Activated naive CD4-positive, alpha-beta T cell treated with anti-CD3 and anti-CD28 coated beads for 36 hours (primary cell): Measurements from ENCODE around the gene TTLL9. TPM values are rescaled to one million over a fixed set of nuclear protein-coding genes. Genes with fewer than 3 reads are reported as not detected.
"Not testable (repeated sequence)": the region's sequence is repeated elsewhere in the genome, so short reads cannot be mapped to it uniquely, and the experiment has no call there.

Experiments
- CTCF ChIA-PET: fragments of 350-600 bp; sonication (Branson Sonifier 250); formaldehyde crosslinking; loops from one replicate; lab custom pipeline; 2021; ENCODE audit warnings: antibody characterized with exemption; lab: Charles Lee
- DNase-seq: peaks from one replicate; pipeline ENCODE4 v3.0.0-alpha.2; 2020
- H3K27ac Mint-ChIP-seq: one replicate; pipeline ENCODE4 v1.8.0; 2021; ENCODE audit warnings: mild to moderate bottlenecking, mixed read lengths
- H3K27me3 Mint-ChIP-seq: one replicate; pipeline ENCODE4 v1.8.0; 2021; ENCODE audit warnings: low read depth, mixed read lengths
- H3K36me3 Mint-ChIP-seq: one replicate; pipeline ENCODE4 v1.8.0; 2021; ENCODE audit warnings: low read depth, mixed read lengths
- H3K4me1 Mint-ChIP-seq: one replicate; pipeline ENCODE4 v1.8.0; 2021; ENCODE audit warnings: low read depth, mixed read lengths
- H3K4me3 Mint-ChIP-seq: one replicate; pipeline ENCODE4 v1.8.0; 2021; ENCODE audit warnings: mild to moderate bottlenecking, moderate library complexity, mixed read lengths
- H3K9me3 Mint-ChIP-seq: one replicate; pipeline ENCODE4 v1.8.0; 2021; ENCODE audit warnings: mixed read lengths
- intact Hi-C: fragments of 100-400 bp; cut with micrococcal nuclease; formaldehyde crosslinking; loops from one replicate; pipeline ENCODE4 v1.15.1; 2023
- total RNA-seq, 2 experiments: library from RNA; stranded (reverse); gene quantifications; one replicate each; pipeline ENCODE4 v1.2.3, GENCODE V29; 2021

Gene TTLL9, protein sequence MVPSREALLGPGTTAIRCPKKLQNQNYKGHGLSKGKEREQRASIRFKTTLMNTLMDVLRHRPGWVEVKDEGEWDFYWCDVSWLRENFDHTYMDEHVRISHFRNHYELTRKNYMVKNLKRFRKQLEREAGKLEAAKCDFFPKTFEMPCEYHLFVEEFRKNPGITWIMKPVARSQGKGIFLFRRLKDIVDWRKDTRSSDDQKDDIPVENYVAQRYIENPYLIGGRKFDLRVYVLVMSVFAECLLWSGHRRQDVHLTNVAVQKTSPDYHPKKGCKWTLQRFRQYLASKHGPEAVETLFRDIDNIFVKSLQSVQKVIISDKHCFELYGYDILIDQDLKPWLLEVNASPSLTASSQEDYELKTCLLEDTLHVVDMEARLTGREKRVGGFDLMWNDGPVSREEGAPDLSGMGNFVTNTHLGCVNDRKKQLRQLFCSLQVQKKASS
- not detected for total RNA-seq

DNA sequence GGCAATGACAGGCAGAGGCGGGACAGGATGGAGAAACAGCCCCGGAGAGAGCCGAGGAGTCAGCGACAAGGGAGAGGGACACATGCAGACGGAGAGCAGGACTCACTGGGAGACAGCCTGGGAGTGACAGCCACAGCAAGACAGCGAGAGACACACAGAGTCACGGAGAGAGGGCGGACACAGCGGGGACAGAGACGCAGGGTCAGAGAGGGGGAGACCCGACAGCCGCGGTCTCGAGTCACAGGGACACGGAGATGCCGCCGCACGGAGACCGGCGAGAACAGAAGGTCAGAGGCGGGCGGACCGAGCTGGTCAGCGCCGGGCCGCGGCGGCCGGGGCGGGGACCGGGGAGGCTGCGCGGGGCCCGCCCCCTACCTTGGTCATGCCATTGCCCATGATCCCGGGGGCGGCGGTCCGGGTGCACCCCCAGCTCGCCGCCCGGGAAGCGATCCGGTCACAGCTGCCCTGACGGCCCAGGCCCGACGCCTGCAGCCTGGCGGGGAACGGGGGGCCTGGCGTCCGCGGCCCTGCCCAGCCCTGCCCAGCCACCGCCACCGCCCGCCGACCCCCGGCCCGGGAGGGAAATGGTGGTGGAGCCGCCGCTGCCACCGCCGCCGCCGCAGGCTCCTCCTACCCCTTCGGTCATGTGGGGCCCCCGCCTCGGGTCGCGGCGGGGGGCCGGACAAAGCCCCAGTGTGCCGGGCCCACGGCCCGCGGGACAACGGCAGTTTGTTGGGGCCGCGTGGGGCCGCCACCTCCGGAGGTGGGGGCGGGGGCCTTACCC, at the start of gene TTLL9, which contains the start of gene DUSP15:
Gene TTLL9 (plus strand): TSS at position 693 of the 784 bp plus-strand sequence. CDS start 493 bp downstream, outside the sequence.
Gene DUSP15 (minus strand): TSS at position 586 of the 784 bp plus-strand sequence. CDS start 190 bp downstream, at position 396.
- peaks cover 12% of the 10 kb centered on the region for H3K4me1 Mint-ChIP-seq
- H3K9me3 Mint-ChIP-seq = no peaks in the 10 kb centered on the region
- intact Hi-C loops = no loop called here
- H3K27ac Mint-ChIP-seq = no peak within 1 kb of the TSS
- peak within 1 kb of the TSS; percentile 69 for H3K4me3 Mint-ChIP-seq
- DNase-seq = peak; percentile 12
- peaks cover 31% of the 10 kb centered on the region for H3K27me3 Mint-ChIP-seq
- CTCF ChIA-PET = interaction anchor here (0.6 to 2.5 kb wide), 2 partner anchors 10 to 13 kb away, joined by 3 to 10 read pairs; no protein-coding TSS in a partner anchor
- no peaks in the 10 kb centered on the region for H3K36me3 Mint-ChIP-seq

DNA sequence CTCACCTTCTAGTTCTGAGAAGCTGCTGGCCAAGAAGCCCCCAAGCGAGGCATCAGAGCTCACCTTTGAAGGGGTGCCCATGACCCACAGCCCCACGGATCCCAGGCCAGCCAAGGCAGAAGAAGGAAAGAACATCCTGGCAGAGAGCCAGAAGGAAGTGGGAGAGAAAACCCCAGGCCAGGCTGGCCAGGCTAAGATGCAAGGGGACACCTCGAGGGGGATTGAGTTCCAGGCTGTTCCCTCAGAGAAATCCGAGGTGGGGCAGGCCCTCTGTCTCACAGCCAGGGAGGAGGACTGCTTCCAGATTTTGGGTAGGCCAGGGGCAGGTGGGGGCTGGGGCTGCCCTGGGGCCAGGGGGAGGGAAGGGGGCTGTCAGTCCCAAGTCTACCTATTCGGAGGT, 49.0 kb upstream of the TTLL9 start:
- intact Hi-C loops = loop anchor here (5.0 kb wide), 1 partner anchor 196 kb away; no protein-coding TSS in a partner anchor
- CTCF ChIA-PET = interaction anchor here (0.6 to 4.4 kb wide), 7 partner anchors 12 to 103 kb away, joined by 3 to 53 read pairs (median 6); partner anchors contain the start of gene FOXS1
- no peak overlapping the region for H3K27ac Mint-ChIP-seq
- peaks cover 3% of the 10 kb centered on the region for H3K27me3 Mint-ChIP-seq
- H3K4me3 Mint-ChIP-seq = no peak overlapping the region
- H3K9me3 Mint-ChIP-seq = no peaks in the 10 kb centered on the region
- peaks cover 4% of the 10 kb centered on the region for H3K4me1 Mint-ChIP-seq
- no peak for DNase-seq
- H3K36me3 Mint-ChIP-seq = no peaks in the 10 kb centered on the region

DNA sequence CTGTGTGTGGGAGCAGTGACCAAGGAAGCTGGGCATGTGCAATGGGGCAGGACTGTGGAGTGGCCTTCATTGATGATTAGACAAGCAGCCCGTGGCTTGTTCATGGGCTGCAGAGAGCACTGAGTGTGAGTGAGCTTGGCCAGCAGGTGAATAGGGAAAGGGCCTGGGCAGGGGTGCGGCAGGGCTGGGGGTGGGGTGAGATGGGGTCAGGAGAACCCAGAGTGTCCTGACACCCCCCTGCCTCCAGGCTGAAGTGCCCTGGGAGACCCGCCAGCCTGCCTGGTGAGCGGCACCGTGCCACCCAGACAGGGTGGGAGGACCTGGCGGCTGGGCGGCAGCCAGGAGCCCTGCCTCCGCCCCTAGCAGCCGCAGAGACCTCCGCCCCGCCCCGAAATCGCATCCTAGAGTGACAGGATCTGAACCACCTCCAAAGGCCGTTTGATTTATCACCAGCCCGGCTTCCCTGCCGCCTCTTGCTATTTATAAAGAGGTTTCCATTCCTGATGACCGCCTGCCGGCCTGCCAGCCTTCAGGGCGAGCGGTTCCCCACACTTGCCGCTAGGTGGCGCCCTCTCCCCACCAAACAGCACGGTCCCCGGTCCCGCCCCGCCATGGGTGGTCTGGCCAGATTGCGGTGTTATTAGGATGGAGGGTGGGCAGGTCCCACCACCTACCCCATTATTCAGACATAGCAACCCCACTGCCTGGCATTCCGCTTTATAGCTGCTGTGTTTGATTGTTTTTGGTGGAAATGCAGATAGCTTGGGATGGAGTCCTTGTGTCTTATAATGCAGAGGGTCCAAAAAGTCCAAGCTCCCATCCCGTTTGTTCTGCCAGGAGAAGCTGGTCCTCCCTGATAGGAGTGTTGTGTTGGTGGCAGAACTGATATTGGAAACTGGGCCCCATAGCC, 47.8 kb upstream of the TTLL9 start:
- Mint-ChIP-seq H3K36me3 (no peaks in the 10 kb centered on the region), H3K27ac (no peak overlapping the region), H3K4me1 (peaks cover 4% of the 10 kb centered on the region), H3K4me3 (no peak overlapping the region), H3K27me3 (peaks cover 3% of the 10 kb centered on the region), H3K9me3 (no peaks in the 10 kb centered on the region)
- peak; percentile 79 for DNase-seq
- intact Hi-C loops = loop anchor here (1.0 to 5.0 kb wide), 5 partner anchors 24 to 270 kb away; partner anchors contain the start of gene PDRG1
- CTCF ChIA-PET = interaction anchor here (0.6 to 4.4 kb wide), 35 partner anchors 9 to 1167 kb away, joined by 3 to 53 read pairs (median 3); partner anchors contain the start of genes C20orf203, FOXS1 and PDRG1

DNA sequence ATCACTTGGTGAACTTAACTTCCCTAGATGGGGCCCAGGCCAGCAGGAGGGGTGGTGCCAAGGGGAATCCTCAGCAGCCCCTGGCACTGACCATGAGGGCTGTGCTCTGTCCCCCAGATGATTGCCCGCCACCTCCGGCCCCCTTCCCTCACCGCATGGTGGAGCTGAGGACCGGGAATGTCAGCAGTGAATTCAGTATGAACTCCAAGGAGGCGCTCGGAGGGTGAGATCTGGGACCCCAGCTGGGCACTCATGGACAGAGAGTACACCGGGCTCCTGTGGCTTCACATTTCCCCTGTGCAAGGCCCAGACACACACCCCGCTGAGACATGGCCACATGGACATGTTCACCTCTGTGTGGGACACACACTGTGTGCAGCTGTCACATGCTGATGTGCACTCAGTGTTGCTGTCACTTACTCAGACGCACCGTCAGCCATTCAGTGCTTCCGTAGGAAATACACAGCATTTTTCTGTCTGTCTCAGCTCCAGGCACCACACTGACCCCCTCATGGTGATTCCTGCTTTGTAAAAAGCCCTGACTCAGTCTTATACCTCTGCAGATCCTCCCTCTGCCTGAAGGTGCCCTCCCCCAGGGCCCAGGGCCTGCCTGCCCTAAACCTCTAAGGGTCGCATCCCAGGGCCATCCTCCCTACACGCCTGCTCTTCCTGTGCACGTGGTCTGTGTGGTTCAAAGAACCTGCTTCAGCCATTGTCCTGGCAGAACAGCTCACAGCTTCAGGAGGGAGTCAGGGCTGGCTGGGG, 46.9 kb upstream of the TTLL9 start:
- no peak overlapping the region for H3K4me3 Mint-ChIP-seq
- CTCF ChIA-PET = interaction anchor here (0.6 to 4.4 kb wide), 35 partner anchors 8 to 1167 kb away, joined by 3 to 53 read pairs (median 3); partner anchors contain the start of genes C20orf203, FOXS1 and PDRG1
- H3K27ac Mint-ChIP-seq = no peak overlapping the region
- intact Hi-C loops = loop anchor here (5.0 kb wide), 1 partner anchor 194 kb away; no protein-coding TSS in a partner anchor
- peaks cover 4% of the 10 kb centered on the region for H3K4me1 Mint-ChIP-seq
- no peaks in the 10 kb centered on the region for H3K36me3 Mint-ChIP-seq
- peaks cover 3% of the 10 kb centered on the region for H3K27me3 Mint-ChIP-seq
- no peak for DNase-seq
- H3K9me3 Mint-ChIP-seq = no peaks in the 10 kb centered on the region

DNA sequence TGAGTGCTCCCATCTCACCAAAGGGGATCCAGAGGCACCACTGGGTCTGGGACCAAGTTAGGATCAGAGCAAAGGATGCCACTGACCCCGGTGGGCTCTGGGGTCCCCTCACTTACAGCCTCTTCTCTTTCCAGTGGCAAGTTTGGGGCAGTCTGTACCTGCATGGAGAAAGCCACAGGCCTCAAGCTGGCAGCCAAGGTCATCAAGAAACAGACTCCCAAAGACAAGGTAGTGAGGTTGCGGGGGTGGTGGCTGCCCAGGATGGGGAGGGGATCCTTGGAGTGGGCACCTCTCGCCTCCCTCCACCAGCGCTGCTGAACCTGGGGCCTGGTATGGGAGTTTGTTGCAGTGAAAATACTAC, 46.3 kb upstream of the TTLL9 start:
- intact Hi-C loops = loop anchor here (5.0 kb wide), 1 partner anchor 193 kb away; no protein-coding TSS in a partner anchor
- H3K4me3 Mint-ChIP-seq = no peak overlapping the region
- no peaks in the 10 kb centered on the region for H3K36me3 Mint-ChIP-seq

DNA sequence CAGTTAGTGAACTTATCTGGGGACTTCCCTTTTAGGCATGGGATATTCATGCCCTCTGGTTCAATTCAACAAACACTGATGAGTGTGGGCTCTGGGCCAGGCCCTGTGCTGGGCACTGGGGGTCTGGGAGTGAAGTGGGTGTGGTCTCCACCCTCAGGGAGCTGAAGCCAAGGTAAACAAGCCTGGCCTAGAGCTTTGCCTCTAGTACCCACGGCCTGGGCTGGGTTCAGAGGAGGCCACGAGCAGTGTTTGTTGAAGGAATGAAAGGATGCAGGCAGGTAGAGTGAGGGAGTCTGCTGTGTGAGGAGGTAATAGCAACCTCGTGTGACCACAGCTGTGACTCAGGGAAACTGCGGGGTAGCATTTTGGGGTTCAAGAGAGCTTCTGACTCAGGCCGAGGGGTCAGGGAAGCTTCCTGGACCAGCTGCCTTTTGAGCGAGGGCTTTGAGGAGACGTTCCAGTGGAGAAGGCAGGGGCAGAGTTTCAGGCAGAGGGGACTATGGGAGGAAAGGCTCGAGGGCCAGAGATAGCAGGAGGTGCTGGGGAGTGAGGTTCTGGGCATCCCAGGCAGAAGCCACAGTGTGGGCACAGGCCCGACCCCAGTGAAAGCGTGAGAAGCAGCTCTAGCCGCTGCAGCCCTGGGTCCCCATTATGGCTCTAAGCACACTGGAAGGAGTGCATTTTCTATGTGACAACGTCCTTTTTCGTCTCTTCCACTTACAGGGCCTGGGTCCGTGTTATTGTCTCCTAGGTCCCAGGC, 45.7 kb upstream of the TTLL9 start:
- H3K27me3 Mint-ChIP-seq = peaks cover 3% of the 10 kb centered on the region
- H3K36me3 Mint-ChIP-seq = no peaks in the 10 kb centered on the region
- no peaks in the 10 kb centered on the region for H3K9me3 Mint-ChIP-seq
- H3K4me3 Mint-ChIP-seq = no peak overlapping the region
- CTCF ChIA-PET = interaction anchor here (0.9 to 4.4 kb wide), 8 partner anchors 13 to 267 kb away, joined by 3 to 53 read pairs (median 16); partner anchors contain the start of genes FOXS1 and PDRG1
- no peak overlapping the region for H3K27ac Mint-ChIP-seq
- H3K4me1 Mint-ChIP-seq = peaks cover 4% of the 10 kb centered on the region
- intact Hi-C loops = loop anchor here (5.0 kb wide), 1 partner anchor 193 kb away; no protein-coding TSS in a partner anchor
- no peak for DNase-seq

More for the DNA sequence above, 46.3 kb upstream of the TTLL9 start:
- no peak for DNase-seq
- CTCF ChIA-PET = interaction anchor here (0.6 to 4.4 kb wide), 13 partner anchors 10 to 775 kb away, joined by 3 to 53 read pairs (median 11); partner anchors contain the start of genes FOXS1 and PDRG1
- H3K9me3 Mint-ChIP-seq = no peaks in the 10 kb centered on the region
- peaks cover 4% of the 10 kb centered on the region for H3K4me1 Mint-ChIP-seq
- no peak overlapping the region for H3K27ac Mint-ChIP-seq
- H3K27me3 Mint-ChIP-seq = peaks cover 3% of the 10 kb centered on the region

DNA sequence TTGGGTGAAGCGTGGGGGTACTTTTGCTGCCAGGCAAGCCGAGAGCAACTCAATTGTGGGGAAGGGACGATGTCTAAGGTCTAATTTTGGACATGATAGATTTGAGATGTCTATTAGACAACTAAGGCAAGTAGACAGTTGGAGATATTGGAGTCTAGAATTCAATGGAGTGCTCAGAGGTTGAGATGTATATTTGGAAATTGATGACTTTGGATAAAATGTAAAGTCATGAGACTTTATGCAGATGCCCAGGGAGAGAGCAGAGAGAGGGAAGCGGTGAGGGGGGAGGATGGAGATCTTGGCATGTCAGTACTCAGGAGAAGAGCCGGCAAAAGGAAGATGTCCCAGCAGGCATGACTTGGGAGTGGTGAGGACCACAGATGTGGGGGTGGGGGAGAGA, 44.4 kb upstream of the TTLL9 start:
- Mint-ChIP-seq H3K27ac (no peak overlapping the region), H3K4me3 (no peak overlapping the region), H3K9me3 (no peaks in the 10 kb centered on the region), H3K27me3 (peaks cover 3% of the 10 kb centered on the region), H3K4me1 (peaks cover 4% of the 10 kb centered on the region), H3K36me3 (no peaks in the 10 kb centered on the region)
- intact Hi-C loops = no loop called here
- DNase-seq = no peak
- CTCF ChIA-PET = no interaction called here

DNA sequence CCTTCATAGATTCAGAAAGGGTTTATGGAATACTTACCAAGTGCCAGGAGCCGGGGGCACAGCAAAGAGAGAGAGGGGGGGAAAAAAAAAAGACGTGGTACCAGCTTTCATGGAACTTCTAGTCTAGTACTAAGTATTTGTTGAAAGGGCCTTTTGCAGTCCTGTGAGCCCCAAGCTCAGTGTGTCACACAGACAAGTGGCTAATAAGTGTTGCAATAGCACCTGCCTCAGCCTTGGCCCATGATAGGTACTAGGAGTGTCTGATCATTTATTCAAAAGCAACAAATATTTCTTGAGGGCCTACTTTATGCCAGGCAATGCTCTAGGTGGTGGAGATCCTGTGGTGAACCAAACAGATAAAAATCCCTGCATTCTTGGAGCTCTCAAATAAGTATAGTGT, 43.4 kb upstream of the TTLL9 start:
- no peaks in the 10 kb centered on the region for H3K9me3 Mint-ChIP-seq
- intact Hi-C loops = no loop called here
- no peak overlapping the region for H3K27ac Mint-ChIP-seq
- no peak for DNase-seq
- peaks cover 3% of the 10 kb centered on the region for H3K27me3 Mint-ChIP-seq
- no peak overlapping the region for H3K4me3 Mint-ChIP-seq
- H3K4me1 Mint-ChIP-seq = peaks cover 4% of the 10 kb centered on the region
- CTCF ChIA-PET = interaction anchor here (0.8 kb wide), 1 partner anchor 214 kb away, joined by 3 read pairs; no protein-coding TSS in a partner anchor
- H3K36me3 Mint-ChIP-seq = no peaks in the 10 kb centered on the region

DNA sequence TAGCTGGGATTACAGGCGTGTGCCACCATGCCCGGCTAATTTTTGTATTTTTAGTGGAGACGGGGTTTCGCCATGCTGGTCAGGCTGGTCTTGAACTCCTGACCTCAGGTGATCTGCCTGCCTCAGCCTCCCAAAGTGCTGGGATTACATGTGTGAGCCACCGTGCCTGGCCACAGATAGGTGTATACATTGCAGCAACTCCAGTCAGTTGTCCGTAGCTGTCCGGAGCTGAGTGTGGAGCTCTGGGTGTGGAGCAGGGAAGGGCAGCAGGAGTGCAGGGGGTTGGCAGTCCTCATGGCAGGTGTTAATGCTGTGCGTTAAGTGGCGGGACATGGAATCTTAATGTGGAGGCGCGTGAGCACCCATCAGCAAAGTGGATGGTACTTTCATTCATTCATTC, 42.4 kb upstream of the TTLL9 start:
- H3K27ac Mint-ChIP-seq, DNase-seq, H3K4me3 Mint-ChIP-seq, H3K36me3 Mint-ChIP-seq, intact Hi-C loops, H3K9me3 Mint-ChIP-seq, H3K4me1 Mint-ChIP-seq, H3K27me3 Mint-ChIP-seq: not testable (repeated sequence)
- CTCF ChIA-PET = interaction anchor here (0.6 to 0.7 kb wide), 2 partner anchors 24 to 135 kb away, joined by 3 to 5 read pairs; no protein-coding TSS in a partner anchor

DNA sequence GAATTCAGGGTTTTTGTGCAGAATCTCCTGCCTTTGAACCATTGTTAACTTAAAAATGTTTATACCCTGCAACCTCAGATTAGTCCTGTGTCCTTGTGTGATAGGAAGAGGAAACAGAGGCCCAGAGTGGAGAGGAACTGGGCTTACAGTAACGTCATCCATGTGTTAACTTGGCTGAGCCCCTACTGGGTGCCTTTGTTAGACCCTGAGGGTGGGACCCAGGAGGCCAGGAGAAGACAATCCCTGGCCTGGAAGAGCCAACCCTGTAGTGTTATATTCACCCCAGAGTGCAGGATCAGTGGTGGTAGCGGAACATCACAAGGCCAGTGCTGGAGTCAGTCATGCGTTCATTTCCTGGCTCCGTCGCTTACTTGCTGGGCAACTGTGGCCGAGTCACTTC, 40.7 kb upstream of the TTLL9 start:
- no peak for DNase-seq
- intact Hi-C loops = no loop called here
- H3K4me3 Mint-ChIP-seq = no peak overlapping the region
- CTCF ChIA-PET = interaction anchor here (1.0 to 1.8 kb wide), 2 partner anchors 15 to 19 kb away, joined by 3 to 7 read pairs; no protein-coding TSS in a partner anchor
- H3K27ac Mint-ChIP-seq = no peak overlapping the region
- H3K27me3 Mint-ChIP-seq = no peaks in the 10 kb centered on the region
- no peaks in the 10 kb centered on the region for H3K9me3 Mint-ChIP-seq
- no peaks in the 10 kb centered on the region for H3K36me3 Mint-ChIP-seq
- H3K4me1 Mint-ChIP-seq = no peaks in the 10 kb centered on the region
